ENCODE data around the gene NSD1. TPM values are rescaled to one million over a fixed set of nuclear protein-coding genes. Genes with fewer than 3 reads are reported as not detected.
"Not testable (repeated sequence)": the region's sequence is repeated elsewhere in the genome, so short reads cannot be mapped to it uniquely, and the experiment has no call there.

Gene NSD1
- total RNA-seq, 1 experiment from 2014 or later = 62.2 TPM

DNA sequence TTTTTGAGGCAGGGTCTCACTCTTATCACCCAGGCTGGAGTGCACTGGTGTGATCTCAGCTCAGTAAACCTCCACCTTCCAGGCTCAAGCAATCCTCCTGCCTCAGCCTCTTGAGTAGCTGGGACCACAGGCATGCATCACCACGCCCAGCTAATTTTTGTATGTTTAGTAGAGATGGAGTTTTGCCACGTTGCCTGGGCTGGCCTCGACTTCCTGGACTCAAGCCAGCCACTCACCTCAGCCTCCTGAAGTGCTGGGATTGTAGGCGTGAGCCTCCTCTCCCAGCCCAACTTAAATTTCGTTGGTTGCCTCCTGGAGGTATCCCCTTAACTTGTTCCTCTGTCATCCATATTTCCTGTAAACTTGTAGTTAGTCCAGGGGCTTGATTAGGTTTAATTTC lies 122.7 kb downstream of the NSD1 start:
- TF ChIP-seq, protein P1, sequence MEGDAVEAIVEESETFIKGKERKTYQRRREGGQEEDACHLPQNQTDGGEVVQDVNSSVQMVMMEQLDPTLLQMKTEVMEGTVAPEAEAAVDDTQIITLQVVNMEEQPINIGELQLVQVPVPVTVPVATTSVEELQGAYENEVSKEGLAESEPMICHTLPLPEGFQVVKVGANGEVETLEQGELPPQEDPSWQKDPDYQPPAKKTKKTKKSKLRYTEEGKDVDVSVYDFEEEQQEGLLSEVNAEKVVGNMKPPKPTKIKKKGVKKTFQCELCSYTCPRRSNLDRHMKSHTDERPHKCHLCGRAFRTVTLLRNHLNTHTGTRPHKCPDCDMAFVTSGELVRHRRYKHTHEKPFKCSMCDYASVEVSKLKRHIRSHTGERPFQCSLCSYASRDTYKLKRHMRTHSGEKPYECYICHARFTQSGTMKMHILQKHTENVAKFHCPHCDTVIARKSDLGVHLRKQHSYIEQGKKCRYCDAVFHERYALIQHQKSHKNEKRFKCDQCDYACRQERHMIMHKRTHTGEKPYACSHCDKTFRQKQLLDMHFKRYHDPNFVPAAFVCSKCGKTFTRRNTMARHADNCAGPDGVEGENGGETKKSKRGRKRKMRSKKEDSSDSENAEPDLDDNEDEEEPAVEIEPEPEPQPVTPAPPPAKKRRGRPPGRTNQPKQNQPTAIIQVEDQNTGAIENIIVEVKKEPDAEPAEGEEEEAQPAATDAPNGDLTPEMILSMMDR (conservative IDR thresholded peaks at IDR 0.05) = no peak
- TF ChIP-seq EZH2 (IDR thresholded peaks at IDR 0.05; ENCODE audit: low read depth) = no peak
- no peaks in the 10 kb centered on the region; the same call in 1 of the 2 replicates for H4K20me1 ChIP-seq (ENCODE audit: insufficient read depth)
- no peaks in the 10 kb centered on the region for H3K9me3 ChIP-seq (ENCODE audit: insufficient read depth, low read depth)
- no peaks in the 10 kb centered on the region for H3K79me2 ChIP-seq (ENCODE audit: low read depth)
- no peak overlapping the region for H2AFZ ChIP-seq
- intact Hi-C loops (cut with micrococcal nuclease; ENCODE audit: unreplicated experiment) = no loop called here
- no peak overlapping the region for H3K4me3 ChIP-seq
- ChIA-PET CTCF (no interaction called here), POLR2A (ENCODE audit: unreplicated experiment) (interaction anchor here (0.7 kb wide), 1 partner anchor 233 kb away, joined by 8 read pairs; no protein-coding TSS in a partner anchor)
- no peak overlapping the region for H3K4me2 ChIP-seq
- 0 out of 2 replicates have a peak, but pooled peaks cover 6% of the 10 kb centered on the region for H3F3A ChIP-seq (ENCODE audit: insufficient read depth, low read depth)
- peak in 1 of 2 experiments; percentile 25 for DNase-seq
- H3K4me1 ChIP-seq (replicated peaks; ENCODE audit: insufficient read depth) = no peaks in the 10 kb centered on the region
- no peak overlapping the region for H3K27ac ChIP-seq
- BruUV-seq (replicated peaks) = no TSS peak
- H3K9me2 ChIP-seq (ENCODE audit: insufficient read depth) = no peaks in the 10 kb centered on the region
- H3K36me3 ChIP-seq (ENCODE audit: low read depth) = peaks cover 24% of the 10 kb centered on the region; the same call in 1 of the 2 replicates
- no peaks in the 10 kb centered on the region for H3K27me3 ChIP-seq (ENCODE audit: insufficient read depth, low read depth)

DNA sequence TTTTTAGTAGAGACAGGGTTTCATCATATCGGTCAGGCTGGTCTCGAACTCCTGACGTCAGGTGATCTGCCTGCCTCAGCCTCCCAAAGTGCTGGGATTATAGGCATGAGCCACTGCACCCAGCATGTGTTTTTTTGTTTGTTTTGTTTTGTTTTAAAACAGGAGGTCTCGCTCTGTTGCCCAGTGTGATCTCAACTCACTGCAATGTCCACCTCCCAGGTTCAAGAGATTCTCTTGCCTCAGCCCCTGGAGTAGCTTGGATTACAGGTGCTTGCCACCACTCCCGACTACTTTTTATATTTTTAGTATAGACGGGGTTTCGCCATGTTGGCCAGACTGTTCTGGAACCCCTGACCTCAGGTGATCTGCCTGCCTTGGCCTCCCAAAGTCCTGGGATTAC lies 125.1 kb downstream of the NSD1 start:
- H3F3A ChIP-seq (ENCODE audit: insufficient read depth, low read depth); CTCF ChIA-PET; H4K20me1 ChIP-seq (ENCODE audit: insufficient read depth); H3K79me2 ChIP-seq (ENCODE audit: low read depth); H3K9me2 ChIP-seq (ENCODE audit: insufficient read depth); H3K4me2 ChIP-seq; DNase-seq; intact Hi-C loops (cut with micrococcal nuclease; ENCODE audit: unreplicated experiment); H3K4me3 ChIP-seq; H2AFZ ChIP-seq; H3K4me1 ChIP-seq (replicated peaks; ENCODE audit: insufficient read depth); BruUV-seq (replicated peaks); POLR2A ChIA-PET (ENCODE audit: unreplicated experiment); H3K9me3 ChIP-seq (ENCODE audit: insufficient read depth, low read depth); H3K27me3 ChIP-seq (ENCODE audit: insufficient read depth, low read depth); H3K27ac ChIP-seq: not testable (repeated sequence)
- H3K36me3 ChIP-seq (ENCODE audit: low read depth) = peaks cover 23% of the 10 kb centered on the region; the same call in 1 of the 2 replicates

DNA sequence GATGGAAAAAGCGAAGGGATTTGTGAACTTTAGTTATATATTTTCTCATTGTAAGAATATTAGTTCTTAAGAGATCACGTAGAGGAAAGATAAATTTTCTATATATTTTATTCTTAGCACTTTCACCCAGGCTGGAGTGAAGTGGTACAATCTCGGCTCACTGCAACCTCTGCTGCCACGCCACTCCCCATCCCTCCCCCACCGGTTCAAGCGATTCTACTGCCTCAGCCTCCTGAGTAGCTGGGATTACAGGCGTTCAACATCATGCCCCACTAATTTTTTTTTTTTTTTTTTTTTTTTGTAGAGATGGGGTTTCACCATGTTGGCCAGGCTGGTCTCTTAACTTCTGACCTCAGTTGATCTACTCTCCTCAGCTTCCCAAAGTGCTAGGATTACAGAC lies 127.4 kb downstream of the NSD1 start:
- ChIA-PET CTCF (no interaction called here), POLR2A (ENCODE audit: unreplicated experiment) (no interaction called here)
- DNase-seq = no peak
- Histone ChIP-seq H4K20me1 (ENCODE audit: insufficient read depth) (no peaks in the 10 kb centered on the region; the same call in 1 of the 2 replicates), H3K79me2 (ENCODE audit: low read depth) (no peaks in the 10 kb centered on the region), H3K4me2 (no peak overlapping the region), H3K4me3 (no peak overlapping the region), H3F3A (ENCODE audit: insufficient read depth, low read depth) (0 out of 2 replicates have a peak, but pooled peaks cover 6% of the 10 kb centered on the region), H2AFZ (no peak overlapping the region), H3K27ac (no peak overlapping the region), H3K27me3 (ENCODE audit: insufficient read depth, low read depth) (no peaks in the 10 kb centered on the region), H3K4me1 (replicated peaks; ENCODE audit: insufficient read depth) (no peaks in the 10 kb centered on the region), H3K9me2 (ENCODE audit: insufficient read depth) (no peaks in the 10 kb centered on the region), H3K9me3 (ENCODE audit: insufficient read depth, low read depth) (no peaks in the 10 kb centered on the region), H3K36me3 (ENCODE audit: low read depth) (peaks cover 19% of the 10 kb centered on the region; the same call in 1 of the 2 replicates)
- intact Hi-C loops (cut with micrococcal nuclease; ENCODE audit: unreplicated experiment) = loop anchor here (10.0 kb wide), 1 partner anchor 216 kb away; no protein-coding TSS in a partner anchor
- BruUV-seq (replicated peaks) = no TSS peak
- TF ChIP-seq, protein P1 (conservative IDR thresholded peaks at IDR 0.05) = no peak
- TF ChIP-seq EZH2 (IDR thresholded peaks at IDR 0.05; ENCODE audit: low read depth) = no peak

DNA sequence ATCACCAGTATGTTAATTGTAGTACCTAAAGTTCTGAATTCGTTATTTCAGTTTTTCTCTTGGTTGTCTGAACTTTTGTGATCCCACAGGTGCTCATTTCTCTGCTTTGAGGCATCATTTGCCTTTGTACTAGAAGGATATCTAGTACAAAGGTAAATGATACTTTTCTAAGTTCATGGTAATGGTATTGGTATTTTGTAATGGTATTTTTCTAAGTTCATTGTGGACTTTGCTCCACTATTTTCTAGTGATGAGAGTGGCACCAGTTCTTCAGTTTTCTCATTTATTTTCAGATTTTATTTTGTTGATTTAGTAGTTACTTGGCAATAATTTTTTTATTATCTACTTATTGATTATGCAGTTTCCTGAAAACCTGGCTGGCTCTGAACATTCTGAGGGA lies 127.9 kb downstream of the NSD1 start:
- no peak for DNase-seq
- intact Hi-C loops (cut with micrococcal nuclease; ENCODE audit: unreplicated experiment) = loop anchor here (10.0 kb wide), 1 partner anchor 217 kb away; no protein-coding TSS in a partner anchor
- 0 out of 2 replicates have a peak, but pooled peaks cover 6% of the 10 kb centered on the region for H3F3A ChIP-seq (ENCODE audit: insufficient read depth, low read depth)
- H3K4me3 ChIP-seq = no peak overlapping the region
- BruUV-seq (replicated peaks) = no TSS peak
- CTCF ChIA-PET = no interaction called here
- no peaks in the 10 kb centered on the region for H3K9me3 ChIP-seq (ENCODE audit: insufficient read depth, low read depth)
- H3K27me3 ChIP-seq (ENCODE audit: insufficient read depth, low read depth) = no peaks in the 10 kb centered on the region
- H2AFZ ChIP-seq = no peak overlapping the region
- no peaks in the 10 kb centered on the region for H3K4me1 ChIP-seq (replicated peaks; ENCODE audit: insufficient read depth)
- TF ChIP-seq, protein P1 (conservative IDR thresholded peaks at IDR 0.05) = no peak
- H4K20me1 ChIP-seq (ENCODE audit: insufficient read depth) = no peaks in the 10 kb centered on the region; the same call in 1 of the 2 replicates
- peaks cover 17% of the 10 kb centered on the region; the same call in 1 of the 2 replicates for H3K36me3 ChIP-seq (ENCODE audit: low read depth)
- no peaks in the 10 kb centered on the region for H3K9me2 ChIP-seq (ENCODE audit: insufficient read depth)
- H3K4me2 ChIP-seq = no peak overlapping the region
- H3K79me2 ChIP-seq (ENCODE audit: low read depth) = no peaks in the 10 kb centered on the region
- H3K27ac ChIP-seq = no peak overlapping the region
- POLR2A ChIA-PET (ENCODE audit: unreplicated experiment) = no interaction called here
